Calu3 (cell line): ENCODE measurements around the gene DDX10. TPM values are rescaled to one million over a fixed set of nuclear protein-coding genes. Genes with fewer than 3 reads are reported as not detected.
"Not testable (repeated sequence)": the region's sequence is repeated elsewhere in the genome, so short reads cannot be mapped to it uniquely, and the experiment has no call there.

ENCODE experiments used
- BruUV-seq: library from RNA; stranded (reverse); fragments of 400-500 nt; replicated peaks from 2 replicates; lab custom pipeline; 2021; lab: Mats Ljungman, UMichigan
- CTCF ChIA-PET: fragments of 300-600 bp; sonication (Branson Sonifier 250); formaldehyde crosslinking; loops from one replicate; lab custom pipeline; 2022; ENCODE audit warnings: antibody characterized with exemption; lab: Charles Lee
- DNase-seq: peaks from one replicate; pipeline ENCODE4 v3.0.0; 2022
- H3K27ac Mint-ChIP-seq: one replicate; pipeline ENCODE4 v1.8.0; 2022; ENCODE audit warnings: mixed read lengths; ENCODE audit not compliant: unreplicated experiment
- H3K27me3 Mint-ChIP-seq: one replicate; pipeline ENCODE4 v1.8.0; 2022; ENCODE audit warnings: mixed read lengths; ENCODE audit not compliant: unreplicated experiment
- H3K36me3 Mint-ChIP-seq: one replicate; pipeline ENCODE4 v1.8.0; 2022; ENCODE audit warnings: mild to moderate bottlenecking, moderate library complexity, mixed read lengths; ENCODE audit not compliant: insufficient read depth, unreplicated experiment
- H3K4me1 Mint-ChIP-seq: one replicate; pipeline ENCODE4 v1.8.0; 2022; ENCODE audit warnings: mild to moderate bottlenecking, low read depth, mixed read lengths; ENCODE audit not compliant: unreplicated experiment
- H3K4me3 Mint-ChIP-seq: one replicate; pipeline ENCODE4 v1.8.0; 2022; ENCODE audit warnings: mild to moderate bottlenecking, low read depth, moderate library complexity, mixed read lengths; ENCODE audit not compliant: unreplicated experiment
- H3K9me3 Mint-ChIP-seq: one replicate; pipeline ENCODE4 v1.8.0; 2022; ENCODE audit warnings: low read depth, mixed read lengths; ENCODE audit not compliant: unreplicated experiment
- CTCF ChIP-seq: fragments of 200-600 bp; IDR thresholded peaks from one replicate; pipeline ENCODE4 v1.8.0; 2022; ENCODE audit warnings: antibody characterized with exemption; ENCODE audit not compliant: unreplicated experiment
- intact Hi-C: fragments of 100-400 bp; cut with micrococcal nuclease; formaldehyde crosslinking; loops from one replicate; pipeline ENCODE4 v1.10.0; 2022; ENCODE audit not compliant: unreplicated experiment
- total RNA-seq: library from RNA; stranded (reverse); gene quantifications from 2 replicates; pipeline ENCODE4 v1.2.3, GENCODE V29; 2022

DDX10 gene
- total RNA-seq, 1 experiment from 2014 or later, result 31.2 TPM

GRCh38 chr11:108733479-108734116 lies 68.7 kb downstream of the DDX10 start:
- no peak for DNase-seq
- Mint-ChIP-seq H3K27ac (peak overlapping the region; percentile 8), H3K27me3 (no peaks in the 10 kb centered on the region), H3K4me1 (peaks cover 37% of the 10 kb centered on the region), H3K4me3 (peak overlapping the region; percentile 13), H3K9me3 (no peaks in the 10 kb centered on the region), H3K36me3 (no peaks in the 10 kb centered on the region)
- TF ChIP-seq CTCF, result no peak
- no TSS peak for BruUV-seq
- CTCF ChIA-PET, result no interaction called here
- intact Hi-C loops, result no loop called here

GRCh38 chr11:108734283-108734682 lies 69.4 kb downstream of the DDX10 start:
- intact Hi-C loops, result no loop called here
- peak overlapping the region; percentile 8 for H3K27ac Mint-ChIP-seq
- no peak for TF ChIP-seq CTCF
- peak overlapping the region; percentile 13 for H3K4me3 Mint-ChIP-seq
- BruUV-seq, result no TSS peak
- no peaks in the 10 kb centered on the region for H3K9me3 Mint-ChIP-seq
- CTCF ChIA-PET, result interaction anchor here (1.5 kb wide), 1 partner anchor 23 kb away, joined by 4 read pairs; no protein-coding TSS in a partner anchor
- no peak for DNase-seq
- H3K4me1 Mint-ChIP-seq, result peaks cover 30% of the 10 kb centered on the region
- no peaks in the 10 kb centered on the region for H3K36me3 Mint-ChIP-seq
- no peaks in the 10 kb centered on the region for H3K27me3 Mint-ChIP-seq

DNA sequence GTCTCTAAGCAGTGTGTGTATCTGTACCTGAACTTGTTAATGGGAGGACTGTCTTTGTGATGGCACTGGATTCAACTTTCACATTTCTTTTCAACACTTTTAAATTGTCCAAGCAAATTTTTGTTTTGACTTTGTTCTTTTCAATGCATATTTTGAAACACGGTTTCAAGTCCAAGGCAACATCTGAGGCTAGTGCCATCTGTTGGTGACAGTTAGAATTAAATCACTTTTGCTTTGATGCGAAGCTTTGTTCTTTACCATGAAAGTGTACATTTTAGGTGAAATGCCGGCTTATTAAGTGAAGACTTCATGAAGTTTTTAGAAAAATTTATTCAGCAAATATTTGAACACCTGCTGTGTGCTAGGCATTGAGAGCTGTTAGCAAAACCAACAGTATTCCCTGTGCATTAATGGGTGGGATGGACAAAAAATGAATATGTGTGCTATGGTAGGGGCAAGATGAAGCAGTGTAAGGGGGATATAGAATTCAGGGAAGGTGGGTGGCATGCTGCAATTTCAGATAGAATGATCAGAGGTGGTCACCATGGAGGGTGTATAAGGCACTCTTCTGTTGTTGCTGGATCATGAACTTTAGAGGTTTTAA lies 70.2 kb downstream of the DDX10 start:
- BruUV-seq, result no TSS peak
- no peaks in the 10 kb centered on the region for H3K36me3 Mint-ChIP-seq
- no peak for TF ChIP-seq CTCF
- no peaks in the 10 kb centered on the region for H3K27me3 Mint-ChIP-seq
- intact Hi-C loops, result no loop called here
- DNase-seq, result no peak
- CTCF ChIA-PET, result interaction anchor here (0.5 to 1.5 kb wide), 2 partner anchors 22 to 99 kb away, joined by 4 read pairs; no protein-coding TSS in a partner anchor
- no peaks in the 10 kb centered on the region for H3K9me3 Mint-ChIP-seq
- no peak overlapping the region for H3K4me3 Mint-ChIP-seq
- H3K4me1 Mint-ChIP-seq, result peaks cover 22% of the 10 kb centered on the region
- H3K27ac Mint-ChIP-seq, result no peak overlapping the region

- H3K4me3 Mint-ChIP-seq, H3K27me3 Mint-ChIP-seq, H3K36me3 Mint-ChIP-seq, H3K27ac Mint-ChIP-seq, CTCF ChIA-PET, intact Hi-C loops, H3K9me3 Mint-ChIP-seq, H3K4me1 Mint-ChIP-seq, BruUV-seq, DNase-seq: not testable (repeated sequence)
These were observed 75.3 kb downstream of the DDX10 start for GRCh38 chr11:108740132-108740531.

DNA sequence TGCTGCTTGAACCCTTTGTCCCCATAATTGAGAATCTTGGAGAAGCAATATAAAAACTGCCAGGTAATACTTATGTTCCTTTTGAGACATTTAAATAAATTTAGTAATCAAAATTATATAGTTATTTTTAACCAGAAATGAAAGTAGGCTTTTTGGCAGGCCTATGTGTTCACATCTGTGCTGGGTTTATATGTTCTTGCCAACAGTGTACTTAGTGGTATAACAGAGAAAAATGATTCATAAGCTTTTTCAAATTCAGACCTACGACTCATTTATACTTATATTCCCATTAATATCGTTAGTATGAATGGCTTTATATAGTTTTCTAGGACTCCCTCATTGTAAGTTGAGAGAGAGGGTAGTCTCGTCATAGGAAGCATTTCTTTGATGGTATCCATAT lies 79.0 kb downstream of the DDX10 start:
- Mint-ChIP-seq H3K27me3 (no peaks in the 10 kb centered on the region), H3K27ac (no peak overlapping the region), H3K4me1 (no peaks in the 10 kb centered on the region), H3K9me3 (peaks cover 4% of the 10 kb centered on the region), H3K36me3 (no peaks in the 10 kb centered on the region), H3K4me3 (no peak overlapping the region)
- CTCF ChIA-PET, result no interaction called here
- no peak for DNase-seq
- TF ChIP-seq CTCF, result no peak
- intact Hi-C loops, result no loop called here
- BruUV-seq, result no TSS peak
